Mammary epithelial cell (primary cell): ENCODE data around the gene CLDN4.

ENCODE experiments used
- EZH2 ChIP-seq: IDR thresholded peaks from 2 replicates; pipeline ENCODE4 v1.6.1; 2012; ENCODE audit warnings: low read length, inconsistent platforms, borderline replicate concordance
- TF ChIP-seq, protein P1 (sequence below), 2 donors: IDR thresholded peaks in 1 of 2; conservative IDR thresholded peaks in 1 of 2; 2 replicates each; pipeline ENCODE4 v1.5.1; 2011 to 2012; ENCODE audit warnings: inconsistent platforms in 2 of 2, low read length in 2 of 2, mild to moderate bottlenecking in 2 of 2, control low read depth in 1 of 2, low read depth in 1 of 2; ENCODE audit not compliant: insufficient read depth in 1 of 2; ENCODE audit errors: extremely low read depth in 1 of 2

DNA sequence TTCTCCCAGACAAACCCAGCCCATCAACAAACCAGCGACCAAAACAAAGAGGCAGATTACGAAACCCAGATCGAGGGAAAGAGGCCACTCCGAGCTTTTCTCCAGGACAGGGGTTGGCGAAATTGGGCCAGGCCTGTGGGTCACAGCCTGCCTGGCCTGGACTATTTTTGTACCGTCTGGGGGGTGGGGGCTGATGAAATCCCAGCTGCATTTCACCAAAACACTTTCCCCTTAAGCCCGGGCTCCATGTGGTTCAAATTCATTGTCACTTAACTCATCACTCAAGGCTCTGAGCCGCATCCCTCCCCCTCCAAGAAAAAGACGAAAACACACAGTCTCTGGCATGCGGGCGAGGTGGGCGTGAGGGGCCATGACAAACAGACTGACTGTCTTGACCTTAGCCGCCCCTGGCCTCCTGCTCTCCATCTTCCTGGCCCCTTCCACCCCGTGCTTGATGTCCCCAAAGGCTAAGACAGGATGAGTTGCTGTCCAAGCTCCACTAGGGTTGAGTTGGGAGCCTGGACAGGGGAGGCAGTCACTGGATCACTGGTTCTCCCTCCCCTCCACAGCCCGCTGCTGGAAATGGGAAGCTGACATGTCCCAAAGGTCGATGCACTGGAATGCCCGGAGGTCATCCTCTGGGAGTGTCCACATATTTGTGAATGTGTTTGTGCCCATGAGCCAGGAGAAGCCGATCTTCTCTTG is 49.3 kb downstream of the CLDN4 start:
- TF ChIP-seq, protein P1, sequence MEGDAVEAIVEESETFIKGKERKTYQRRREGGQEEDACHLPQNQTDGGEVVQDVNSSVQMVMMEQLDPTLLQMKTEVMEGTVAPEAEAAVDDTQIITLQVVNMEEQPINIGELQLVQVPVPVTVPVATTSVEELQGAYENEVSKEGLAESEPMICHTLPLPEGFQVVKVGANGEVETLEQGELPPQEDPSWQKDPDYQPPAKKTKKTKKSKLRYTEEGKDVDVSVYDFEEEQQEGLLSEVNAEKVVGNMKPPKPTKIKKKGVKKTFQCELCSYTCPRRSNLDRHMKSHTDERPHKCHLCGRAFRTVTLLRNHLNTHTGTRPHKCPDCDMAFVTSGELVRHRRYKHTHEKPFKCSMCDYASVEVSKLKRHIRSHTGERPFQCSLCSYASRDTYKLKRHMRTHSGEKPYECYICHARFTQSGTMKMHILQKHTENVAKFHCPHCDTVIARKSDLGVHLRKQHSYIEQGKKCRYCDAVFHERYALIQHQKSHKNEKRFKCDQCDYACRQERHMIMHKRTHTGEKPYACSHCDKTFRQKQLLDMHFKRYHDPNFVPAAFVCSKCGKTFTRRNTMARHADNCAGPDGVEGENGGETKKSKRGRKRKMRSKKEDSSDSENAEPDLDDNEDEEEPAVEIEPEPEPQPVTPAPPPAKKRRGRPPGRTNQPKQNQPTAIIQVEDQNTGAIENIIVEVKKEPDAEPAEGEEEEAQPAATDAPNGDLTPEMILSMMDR (conservative IDR thresholded peaks at IDR 0.05 in 1 of 2, IDR thresholded peaks at IDR 0.05 in 1 of 2; ENCODE audit: extremely low read depth in 1 of 2, insufficient read depth in 1 of 2, low read depth in 1 of 2, low read length in 2 of 2), result no peak
- TF ChIP-seq EZH2, result no peak
